ENCODE measurements around the gene REXO2. TPM values are rescaled to one million over a fixed set of nuclear protein-coding genes. Genes with fewer than 3 reads are reported as not detected.

REXO2 gene
- total and polyA plus RNA-seq, 2 donors from 2014 or later = 66.4 to 156 TPM

DNA sequence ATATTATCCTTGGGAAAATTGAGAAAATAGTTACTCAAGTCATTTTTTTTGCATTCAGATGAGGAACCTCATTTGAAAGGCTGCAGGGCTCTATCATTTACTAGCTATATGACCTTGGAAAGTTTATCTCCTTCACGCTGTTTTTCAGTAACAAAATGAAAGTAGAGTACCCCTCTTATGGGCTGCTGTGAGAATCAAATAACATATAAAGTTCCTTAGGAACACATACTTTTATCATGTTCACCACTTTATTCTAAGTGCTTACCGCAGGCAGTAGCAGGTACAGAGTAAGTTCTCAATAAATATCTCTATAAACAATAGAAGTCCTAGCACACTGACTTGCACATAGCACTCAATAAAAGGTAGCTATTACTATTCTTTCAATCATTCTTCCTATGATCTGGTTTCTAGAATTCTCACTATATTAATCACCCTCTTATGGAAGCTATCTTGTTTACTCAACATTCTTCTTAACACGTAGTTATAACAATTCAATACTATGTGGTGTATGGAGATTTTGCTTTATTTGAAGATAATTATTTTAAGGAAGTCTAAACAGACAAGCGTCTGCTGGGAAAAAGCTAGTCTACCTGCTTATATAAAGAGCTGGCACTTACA is 40.9 kb upstream of the REXO2 start:
- no peaks in the 10 kb centered on the region for H3K9me3 ChIP-seq (ENCODE audit: control insufficient read depth in 2 of 3, insufficient read depth in 1 of 3, low read length in 3 of 3)
- H3K4me1 ChIP-seq (ENCODE audit: control insufficient read depth in 2 of 3, insufficient read depth in 2 of 3, low read depth in 1 of 3, low read length in 3 of 3) = peaks cover 0 to 16% (median 5%) of the 10 kb centered on the region in 3 donors
- peak overlapping the region in 1 of 3 donors; percentile 98 for H3K9ac ChIP-seq (ENCODE audit: low read length in 3 of 3)
- H3K4me3 ChIP-seq (ENCODE audit: low read length in 3 of 3) = peak overlapping the region in 2 of 3 donors; percentile 94 to 100
- intact Hi-C loops (cut with DNase I) = no loop called here
- H3K27ac ChIP-seq (ENCODE audit: low read depth in 2 of 2, low read length in 2 of 2) = no peak overlapping the region
- DNase-seq (no peak), FAIRE-seq (no peak)
- no peaks in the 10 kb centered on the region for H3K27me3 ChIP-seq (ENCODE audit: control insufficient read depth, insufficient read depth, low read length)
- H3K36me3 ChIP-seq (ENCODE audit: control insufficient read depth in 2 of 3, insufficient read depth in 3 of 3, low read length in 3 of 3) = no peaks in the 10 kb centered on the region
- TF ChIP-seq, protein P1, sequence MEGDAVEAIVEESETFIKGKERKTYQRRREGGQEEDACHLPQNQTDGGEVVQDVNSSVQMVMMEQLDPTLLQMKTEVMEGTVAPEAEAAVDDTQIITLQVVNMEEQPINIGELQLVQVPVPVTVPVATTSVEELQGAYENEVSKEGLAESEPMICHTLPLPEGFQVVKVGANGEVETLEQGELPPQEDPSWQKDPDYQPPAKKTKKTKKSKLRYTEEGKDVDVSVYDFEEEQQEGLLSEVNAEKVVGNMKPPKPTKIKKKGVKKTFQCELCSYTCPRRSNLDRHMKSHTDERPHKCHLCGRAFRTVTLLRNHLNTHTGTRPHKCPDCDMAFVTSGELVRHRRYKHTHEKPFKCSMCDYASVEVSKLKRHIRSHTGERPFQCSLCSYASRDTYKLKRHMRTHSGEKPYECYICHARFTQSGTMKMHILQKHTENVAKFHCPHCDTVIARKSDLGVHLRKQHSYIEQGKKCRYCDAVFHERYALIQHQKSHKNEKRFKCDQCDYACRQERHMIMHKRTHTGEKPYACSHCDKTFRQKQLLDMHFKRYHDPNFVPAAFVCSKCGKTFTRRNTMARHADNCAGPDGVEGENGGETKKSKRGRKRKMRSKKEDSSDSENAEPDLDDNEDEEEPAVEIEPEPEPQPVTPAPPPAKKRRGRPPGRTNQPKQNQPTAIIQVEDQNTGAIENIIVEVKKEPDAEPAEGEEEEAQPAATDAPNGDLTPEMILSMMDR (IDR thresholded peaks at IDR 0.05; ENCODE audit: borderline replicate concordance, extremely low read depth, insufficient read depth) = no peak

DNA sequence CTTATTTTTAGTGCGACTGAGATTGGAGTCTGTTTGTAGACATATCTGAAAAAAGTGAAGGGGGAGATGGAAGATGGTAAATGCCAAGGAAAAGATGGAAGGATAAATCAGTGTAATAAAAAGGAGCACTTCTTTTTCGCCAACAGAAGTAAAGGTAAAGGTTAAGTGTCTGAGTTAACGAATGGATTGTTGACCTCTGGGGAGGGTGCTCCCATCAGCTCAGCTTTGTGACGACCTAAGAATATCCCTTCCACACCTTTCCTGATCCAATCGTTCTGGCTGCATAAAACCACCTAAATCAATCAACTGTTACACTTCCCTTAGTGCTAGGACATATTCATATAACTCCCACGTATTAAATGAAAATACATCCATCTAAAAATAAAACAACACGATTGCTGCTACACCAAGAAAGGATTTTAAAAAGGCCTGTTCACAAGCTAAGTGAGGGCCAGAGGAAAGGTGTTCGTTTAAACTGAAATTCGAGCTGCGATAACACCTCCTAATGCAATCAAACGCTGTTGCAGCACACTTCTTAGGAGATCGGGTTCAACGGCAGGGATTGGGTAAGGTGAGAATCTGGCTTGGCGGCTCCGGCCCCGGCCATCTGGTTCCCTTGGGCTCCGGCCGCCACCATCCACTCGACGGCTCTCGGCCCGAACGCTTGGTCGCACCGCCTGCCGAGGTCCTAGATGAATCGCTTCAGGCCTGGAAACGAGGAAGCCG is 39.6 kb upstream of the REXO2 start:
- intact Hi-C loops (cut with DNase I) = no loop called here
- H3K9ac ChIP-seq (ENCODE audit: low read length in 3 of 3) = peak overlapping the region; percentile 92 to 99 (median 98)
- H3K9me3 ChIP-seq (ENCODE audit: control insufficient read depth in 2 of 3, insufficient read depth in 1 of 3, low read length in 3 of 3) = no peaks in the 10 kb centered on the region
- H3K4me1 ChIP-seq (ENCODE audit: control insufficient read depth in 2 of 3, insufficient read depth in 2 of 3, low read depth in 1 of 3, low read length in 3 of 3) = peaks cover 0 to 16% (median 8%) of the 10 kb centered on the region in 3 donors
- H3K27me3 ChIP-seq (ENCODE audit: control insufficient read depth, insufficient read depth, low read length) = no peaks in the 10 kb centered on the region
- H3K4me3 ChIP-seq (ENCODE audit: low read length in 3 of 3) = peak overlapping the region; percentile 94 to 100 (median 100)
- TF ChIP-seq, protein P1 (IDR thresholded peaks at IDR 0.05; ENCODE audit: borderline replicate concordance, extremely low read depth, insufficient read depth) = no peak
- H3K27ac ChIP-seq (ENCODE audit: low read depth in 2 of 2, low read length in 2 of 2) = peak overlapping the region; percentile 92 to 99
- DNase-seq = peak in 2 of 5 donors; percentile 89 to 90
- no peak for FAIRE-seq
- no peaks in the 10 kb centered on the region for H3K36me3 ChIP-seq (ENCODE audit: control insufficient read depth in 2 of 3, insufficient read depth in 3 of 3, low read length in 3 of 3)

DNA sequence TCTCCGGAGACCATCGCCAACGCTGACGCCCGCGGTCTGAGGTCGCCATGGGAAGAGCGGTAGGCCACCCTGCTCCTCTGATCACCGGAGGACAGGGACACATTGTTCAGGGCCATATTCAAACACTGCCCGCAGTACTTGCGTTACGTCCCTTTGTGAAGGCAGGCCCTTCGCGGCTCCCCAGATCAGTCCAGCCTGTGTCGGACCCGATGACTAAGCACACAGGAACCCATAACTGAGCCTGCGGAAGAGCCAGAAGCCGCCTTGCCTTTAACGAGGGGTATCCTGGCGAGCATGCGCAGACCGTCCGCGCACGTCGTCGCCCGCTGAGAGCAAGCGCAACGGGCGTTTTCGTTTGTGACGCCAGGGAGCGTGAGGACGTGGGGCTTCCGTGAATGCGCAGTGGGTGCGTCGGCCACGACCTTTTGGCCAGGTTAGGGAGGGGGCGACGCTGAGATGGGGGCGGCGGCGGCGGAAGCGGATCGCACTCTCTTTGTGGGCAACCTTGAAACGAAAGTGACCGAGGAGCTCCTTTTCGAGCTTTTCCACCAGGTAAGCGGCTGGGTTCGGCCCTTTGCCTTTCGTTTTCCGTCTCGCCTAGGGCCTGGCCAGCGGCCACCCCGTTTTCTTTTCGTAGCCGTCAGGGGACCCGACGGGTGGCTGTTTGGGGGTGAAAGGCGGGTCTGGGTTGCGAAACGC is 38.9 kb upstream of the REXO2 start, which contains the start of the genes C11orf71 and RBM7:
TSS of gene C11orf71 (minus strand) at position 296 of the 699 bp plus-strand sequence. CDS start at position 116, 180 bp downstream.
TSS of gene RBM7 (plus strand) at position 451 of the 699 bp plus-strand sequence. CDS start at position 457, 6 bp downstream.
- H3K9ac ChIP-seq (ENCODE audit: low read length in 3 of 3) = peak within 1 kb of the TSS; percentile 98 to 99 (median 99)
- peaks cover 0 to 16% (median 8%) of the 10 kb centered on the region in 3 donors for H3K4me1 ChIP-seq (ENCODE audit: control insufficient read depth in 2 of 3, insufficient read depth in 2 of 3, low read depth in 1 of 3, low read length in 3 of 3)
- peak within 1 kb of the TSS; percentile 94 to 100 (median 100) for H3K4me3 ChIP-seq (ENCODE audit: low read length in 3 of 3)
- TF ChIP-seq, protein P1 (IDR thresholded peaks at IDR 0.05; ENCODE audit: borderline replicate concordance, extremely low read depth, insufficient read depth) = no peak
- peak within 1 kb of the TSS; percentile 92 to 99 for H3K27ac ChIP-seq (ENCODE audit: low read depth in 2 of 2, low read length in 2 of 2)
- no peaks in the 10 kb centered on the region for H3K36me3 ChIP-seq (ENCODE audit: control insufficient read depth in 2 of 3, insufficient read depth in 3 of 3, low read length in 3 of 3)
- no peaks in the 10 kb centered on the region for H3K27me3 ChIP-seq (ENCODE audit: control insufficient read depth, insufficient read depth, low read length)
- no peaks in the 10 kb centered on the region for H3K9me3 ChIP-seq (ENCODE audit: control insufficient read depth in 2 of 3, insufficient read depth in 1 of 3, low read length in 3 of 3)
- FAIRE-seq (peak; percentile 85), DNase-seq (peak; percentile 96 to 100 (median 98))
- intact Hi-C loops (cut with DNase I) = no loop called here
